HG03159 (cell line): ENCODE data around the gene CES1.
"Not testable (repeated sequence)": the region's sequence is repeated elsewhere in the genome, so short reads cannot be mapped to it uniquely, and the experiment has no call there.

Experiments used
- ATAC-seq: cut with Tn5 transposase; IDR thresholded peaks from one replicate; pipeline ENCODE4 v1.9.1; 2021; ENCODE audit warnings: mild to moderate bottlenecking, moderate library complexity; ENCODE audit not compliant: unreplicated experiment

The CES1 gene

GRCh38 chr16:55792934-55793374 lies 39.9 kb downstream of the CES1 start:
- ATAC-seq = not testable (repeated sequence)

GRCh38 chr16:55791512-55791911 lies 41.4 kb downstream of the CES1 start:
- ATAC-seq = not testable (repeated sequence)

- not testable (repeated sequence) for ATAC-seq
Measured at GRCh38 chr16:55790240-55790639, 42.7 kb downstream of the CES1 start.

- ATAC-seq = not testable (repeated sequence)
Measured at GRCh38 chr16:55782793-55783091, 50.2 kb downstream of the CES1 start.

GRCh38 chr16:55782091-55782792 lies 50.7 kb downstream of the CES1 start:
- not testable (repeated sequence) for ATAC-seq

GRCh38 chr16:55781456-55781855 lies 51.4 kb downstream of the CES1 start:
- ATAC-seq = not testable (repeated sequence)

- ATAC-seq = not testable (repeated sequence)
Measured at GRCh38 chr16:55780095-55780407, 52.8 kb downstream of the CES1 start.

- ATAC-seq = no peak
Measured at GRCh38 chr16:55779402-55780094, 53.3 kb downstream of the CES1 start.

GRCh38 chr16:55778757-55779156 lies 54.1 kb downstream of the CES1 start:
- ATAC-seq = no peak

GRCh38 chr16:55775857-55776256 lies 57.0 kb downstream of the CES1 start:
- no peak for ATAC-seq

GRCh38 chr16:55773859-55774549 lies 58.9 kb downstream of the CES1 start:
- ATAC-seq = no peak

GRCh38 chr16:55765161-55765560 lies 67.7 kb downstream of the CES1 start:
- ATAC-seq = no peak

GRCh38 chr16:55760310-55761001 lies 72.4 kb downstream of the CES1 start:
- no peak for ATAC-seq

- ATAC-seq = not testable (repeated sequence)
Measured at GRCh38 chr16:55759965-55760309, 73.0 kb downstream of the CES1 start.

- ATAC-seq = not testable (repeated sequence)
Measured at GRCh38 chr16:55757595-55758527, 75.0 kb downstream of the CES1 start.

- ATAC-seq = no peak
Measured at GRCh38 chr16:55756963-55757362, 75.9 kb downstream of the CES1 start.

GRCh38 chr16:55754056-55754455 lies 78.8 kb downstream of the CES1 start:
- ATAC-seq = no peak

GRCh38 chr16:55753145-55753631 lies 79.7 kb downstream of the CES1 start:
- ATAC-seq = not testable (repeated sequence)
